Measurements from ENCODE around the gene STX5.
"Not testable (repeated sequence)": the region's sequence is repeated elsewhere in the genome, so short reads cannot be mapped to it uniquely, and the experiment has no call there.

Gene STX5

GRCh38 chr11:62875698-62876478 lies 44.0 kb upstream of the STX5 start:
- no peak overlapping the region for H3K4me3 ChIP-seq (replicated peaks; ENCODE audit: low read depth, low read length)
- no peak for TF ChIP-seq CTCF (IDR thresholded peaks at IDR 0.05; ENCODE audit: low read length, missing control alignments)
- DNase-seq (ENCODE audit: low read depth): no peak

- no peak overlapping the region for H3K4me3 ChIP-seq (replicated peaks; ENCODE audit: low read depth, low read length)
- no peak for DNase-seq (ENCODE audit: low read depth)
- TF ChIP-seq CTCF (IDR thresholded peaks at IDR 0.05; ENCODE audit: low read length, missing control alignments): no peak
Measured at GRCh38 chr11:62874851-62875250, 43.0 kb upstream of the STX5 start.

GRCh38 chr11:62865635-62866034 lies 33.8 kb upstream of the STX5 start:
- TF ChIP-seq CTCF (IDR thresholded peaks at IDR 0.05; ENCODE audit: low read length, missing control alignments): no peak
- no peak for DNase-seq (ENCODE audit: low read depth)
- no peak overlapping the region for H3K4me3 ChIP-seq (replicated peaks; ENCODE audit: low read depth, low read length)

- TF ChIP-seq CTCF (IDR thresholded peaks at IDR 0.05; ENCODE audit: low read length, missing control alignments): no peak
- no peak overlapping the region for H3K4me3 ChIP-seq (replicated peaks; ENCODE audit: low read depth, low read length)
- no peak for DNase-seq (ENCODE audit: low read depth)
Measured at GRCh38 chr11:62863687-62864335, 32.0 kb upstream of the STX5 start.

- not testable (repeated sequence) for H3K4me3 ChIP-seq (replicated peaks; ENCODE audit: low read depth, low read length); DNase-seq (ENCODE audit: low read depth)
Measured at GRCh38 chr11:62861564-62862192, 29.8 kb upstream of the STX5 start.

- no peak for DNase-seq (ENCODE audit: low read depth)
- TF ChIP-seq CTCF (IDR thresholded peaks at IDR 0.05; ENCODE audit: low read length, missing control alignments): no peak
- H3K4me3 ChIP-seq (replicated peaks; ENCODE audit: low read depth, low read length): no peak overlapping the region
Measured at GRCh38 chr11:62860835-62861563, 29.1 kb upstream of the STX5 start.

GRCh38 chr11:62859281-62859703 lies 27.4 kb upstream of the STX5 start:
- not testable (repeated sequence) for DNase-seq (ENCODE audit: low read depth); H3K4me3 ChIP-seq (replicated peaks; ENCODE audit: low read depth, low read length)
